ENCODE data around the gene KRTAP10-4.

GRCh38 chr21:44557491-44558328 lies 15.8 kb upstream of the KRTAP10-4 start:
- TF ChIP-seq POLR2A (IDR thresholded peaks at IDR 0.05) (no peak), CTCF (IDR thresholded peaks at IDR 0.05) (no peak), EP300 (IDR thresholded peaks at IDR 0.05) (no peak)
